Endothelial cell of umbilical vein (primary cell): ENCODE results near the gene UBXN6. TPM values are rescaled to one million over a fixed set of nuclear protein-coding genes. Genes with fewer than 3 reads are reported as not detected.

Experiments used
- BruUV-seq: library from RNA; stranded (reverse); fragments of 400-500 nt; replicated peaks from 2 replicates; lab custom pipeline; 2021; lab: Mats Ljungman, UMichigan
- CTCF ChIA-PET: fragments of 300-600, 350-600 bp; sonication (Branson Sonifier 250); formaldehyde crosslinking; loops from one replicate; lab custom pipeline; 2021; ENCODE audit warnings: antibody characterized with exemption, inconsistent platforms; lab: Charles Lee
- POLR2A ChIA-PET: fragments of 300-600, 350-600 bp; sonication (Branson Sonifier 250); formaldehyde crosslinking; loops from one replicate; lab custom pipeline; 2021; ENCODE audit warnings: antibody characterized with exemption, inconsistent platforms; lab: Charles Lee
- DNase-seq: peaks from one replicate; pipeline ENCODE4 v3.0.0-alpha.2; 2011; ENCODE audit warnings: low read depth, low spot score
- FAIRE-seq: peaks from 2 replicates; lab custom pipeline; 2011; peaks lifted over from hg19 to GRCh38; lab: Jason Lieb, UNC
- H2AFZ ChIP-seq: 2 replicates; pipeline ENCODE4 v1.6.0; 2012; ENCODE audit warnings: low read depth, low read length, control low read depth, inconsistent platforms
- H3K27ac ChIP-seq: 2 replicates; pipeline ENCODE4 v1.5.1; 2011; ENCODE audit warnings: low read depth, mild to moderate bottlenecking, control low read depth, low read length, moderate library complexity; ENCODE audit not compliant: insufficient read depth
- H3K27me3 ChIP-seq, 2 experiments: 2 replicates each; pipeline versions ENCODE4 v1.6.0 to v1.6.1; 2011; ENCODE audit warnings: low read length in 2 of 2, mixed read lengths in 1 of 2; ENCODE audit not compliant: control insufficient read depth in 2 of 2, insufficient read depth in 2 of 2
- H3K36me3 ChIP-seq, 2 experiments: 2 replicates in 1 of 2; 3 replicates in 1 of 2; pipeline ENCODE4 v1.5.1; 2011; ENCODE audit warnings: low read length in 2 of 2, mild to moderate bottlenecking in 1 of 2, moderate library complexity in 1 of 2; ENCODE audit not compliant: control insufficient read depth in 2 of 2, insufficient read depth in 2 of 2; ENCODE audit errors: extremely low read depth in 1 of 2
- H3K4me1 ChIP-seq: 3 replicates; pipeline ENCODE4 v1.5.1; 2011; ENCODE audit warnings: mild to moderate bottlenecking, low read length; ENCODE audit not compliant: control insufficient read depth, insufficient read depth; ENCODE audit errors: extremely low read depth
- H3K4me2 ChIP-seq: 2 replicates; pipeline ENCODE4 v1.6.1; 2011; ENCODE audit warnings: low read length, control low read depth, mixed read lengths; ENCODE audit not compliant: insufficient read depth
- H3K4me3 ChIP-seq, 3 experiments: fragments of 200-600 bp in 1 of 3; sonication (generic), shearing (Covaris generic) in 1 of 3; replicated peaks in 1 of 3; 2 replicates each; pipeline ENCODE4 v1.5.1; 2011 to 2016; ENCODE audit warnings: control low read depth in 3 of 3, low read length in 3 of 3, mild to moderate bottlenecking in 2 of 3, inconsistent platforms in 1 of 3, low read depth in 1 of 3, moderate library complexity in 1 of 3; ENCODE audit not compliant: insufficient read depth in 1 of 3
- H3K79me2 ChIP-seq: 2 replicates; pipeline ENCODE4 v1.6.0; 2012; ENCODE audit warnings: low read length, inconsistent platforms; ENCODE audit not compliant: control insufficient read depth, insufficient read depth
- H3K9ac ChIP-seq: replicated peaks from 2 replicates; pipeline ENCODE3; 2011; ENCODE audit warnings: low read length, control low read depth; ENCODE audit not compliant: insufficient read depth; ENCODE audit errors: extremely low read depth
- H3K9me1 ChIP-seq: replicated peaks from 3 replicates; pipeline ENCODE4 v1.6.0; 2011; ENCODE audit warnings: mild to moderate bottlenecking, low read length; ENCODE audit not compliant: control insufficient read depth, insufficient read depth; ENCODE audit errors: extremely low read depth
- H3K9me3 ChIP-seq: replicated peaks from 2 replicates; pipeline ENCODE4 v1.5.1; 2012; ENCODE audit warnings: low read length, inconsistent platforms; ENCODE audit not compliant: control insufficient read depth, insufficient read depth
- H4K20me1 ChIP-seq: replicated peaks from 2 replicates; pipeline ENCODE3; 2011; ENCODE audit warnings: mild to moderate bottlenecking, low read length; ENCODE audit not compliant: control insufficient read depth, insufficient read depth; ENCODE audit errors: extremely low read depth
- CTCF ChIP-seq, 2 donors: IDR thresholded peaks; 1 replicate in 1 of 2; 2 replicates in 1 of 2; pipeline ENCODE4 v1.5.1; 2011; ENCODE audit warnings: low read length in 2 of 2, mild to moderate bottlenecking in 2 of 2, moderate library complexity in 2 of 2, control low read depth in 1 of 2, inconsistent platforms in 1 of 2, low read depth in 1 of 2; ENCODE audit not compliant: insufficient read depth in 1 of 2; ENCODE audit errors: extremely low read depth in 1 of 2
- EZH2 ChIP-seq: IDR thresholded peaks from 2 replicates; pipeline ENCODE4 v1.6.1; 2012; ENCODE audit warnings: borderline replicate concordance, low read depth, mild to moderate bottlenecking, moderate library complexity, low read length, inconsistent platforms; ENCODE audit not compliant: severe bottlenecking
- FOS ChIP-seq: IDR thresholded peaks from 2 replicates; pipeline ENCODE4 v1.6.1; 2011; ENCODE audit warnings: mild to moderate bottlenecking, low read length, moderate library complexity, borderline replicate concordance; ENCODE audit not compliant: insufficient read depth
- GATA2 ChIP-seq: IDR thresholded peaks from 2 replicates; pipeline ENCODE4 v1.7.0; 2011; ENCODE audit warnings: low read depth, mild to moderate bottlenecking, moderate library complexity, mixed read lengths, low read length; ENCODE audit not compliant: insufficient read length, insufficient read depth
- JUN ChIP-seq: IDR thresholded peaks from 2 replicates; pipeline ENCODE4 v1.6.1; 2011; ENCODE audit warnings: borderline replicate concordance, low read depth; ENCODE audit not compliant: insufficient read length, insufficient read depth
- MAX ChIP-seq: IDR thresholded peaks from 2 replicates; pipeline ENCODE4 v1.6.1; 2011; ENCODE audit not compliant: insufficient read depth, insufficient read length
- MYC ChIP-seq: IDR thresholded peaks from one replicate; pipeline ENCODE4 v1.6.1; 2011; ENCODE audit warnings: mild to moderate bottlenecking, low read depth, low read length
- POLR2A ChIP-seq: IDR thresholded peaks from 2 replicates; pipeline ENCODE4 v1.6.1; 2012; ENCODE audit warnings: low read depth, mild to moderate bottlenecking, control low read depth, low read length
- POLR2AphosphoS5 ChIP-seq: IDR thresholded peaks from 2 replicates; pipeline ENCODE4 v1.6.1; 2012; ENCODE audit warnings: low read depth, mild to moderate bottlenecking, control low read depth, low read length, moderate library complexity; ENCODE audit not compliant: insufficient read depth
- dilution Hi-C: fragments of 300-500 bp; cut with MboI; formaldehyde crosslinking; loops from one replicate; pipeline ENCODE4 v1.15.0; 2019; ENCODE audit warnings: low sequenced_read_pairs; ENCODE audit not compliant: extremely low pct_ligation_motif_present
- intact Hi-C: fragments of 100-400 bp; cut with micrococcal nuclease; formaldehyde crosslinking; loops from one replicate; pipeline ENCODE4 v1.10.0; 2022
- polyA plus RNA-seq, 4 experiments: library from polyadenylated mRNA; depleted of rRNA in 3 of 4; stranded (reverse) in 3 of 4; unstranded in 1 of 4; fragments of >200 nt; gene quantifications; 2 replicates each; pipeline versions ENCODE4 v1.2.1 to v1.2.3, GENCODE V29; 2011 to 2012; ENCODE audit warnings: missing spikeins in 1 of 4
- total RNA-seq: library from RNA; stranded (reverse); gene quantifications from 2 replicates; pipeline ENCODE4 v1.2.3, GENCODE V29; 2021

Gene UBXN6
- total and polyA plus RNA-seq, 2 donors (not counting 3 experiments of a cell fraction or from before 2014, with no cell fraction given): 78.5 to 93.7 TPM

- no peak overlapping the region for H3K9ac ChIP-seq
- no peak overlapping the region for H3K4me2 ChIP-seq
- ChIA-PET CTCF (interaction anchor here (0.6 to 1.2 kb wide), 2 partner anchors 10 to 40 kb away, joined by 3 to 4 read pairs; no protein-coding TSS in a partner anchor), POLR2A (no interaction called here)
- H2AFZ ChIP-seq: no peak overlapping the region
- no peak overlapping the region for H3K27ac ChIP-seq
- TF ChIP-seq FOS (no peak), POLR2AphosphoS5 (no peak), GATA2 (no peak), MYC (no peak), MAX (no peak), POLR2A (no peak), JUN (no peak), CTCF (IDR thresholded peaks at IDR 0.05; ENCODE audit: extremely low read depth in 1 of 2, insufficient read depth in 1 of 2, low read depth in 1 of 2, low read length in 2 of 2) (no peak), EZH2 (no peak)
- no peaks in the 10 kb centered on the region for H4K20me1 ChIP-seq
- H3K9me1 ChIP-seq: no peaks in the 10 kb centered on the region
- no peaks in the 10 kb centered on the region for H3K79me2 ChIP-seq
- no peak for FAIRE-seq
- H3K4me3 ChIP-seq: no peak overlapping the region
- no peak for DNase-seq
- no TSS peak for BruUV-seq
- H3K9me3 ChIP-seq: no peaks in the 10 kb centered on the region
- intact Hi-C loops (no loop called here), dilution Hi-C loops (no loop called here)
- H3K27me3 ChIP-seq: no peaks in the 10 kb centered on the region
- no peaks in the 10 kb centered on the region for H3K4me1 ChIP-seq
- H3K36me3 ChIP-seq: peaks cover 8 to 22% of the 10 kb centered on the region in 2 experiments
Observed at GRCh38 chr19:4482721-4483364, 25.2 kb upstream of the UBXN6 start.
